HEK293 (cell line): ENCODE data around the gene GPR39.
A peak's percentile ranks its signal among the peaks of the same experiment; 100 is the strongest.

Experiments used
- CTCF ChIA-PET: fragments of 350-600 bp; formaldehyde crosslinking; extraction: SDS; loops from one replicate; lab custom pipeline; 2021; ENCODE audit warnings: antibody characterized with exemption; lab: Yijun Ruan, JAX
- POLR2A ChIA-PET: fragments of 300-600 bp; formaldehyde crosslinking; extraction: SDS; loops from one replicate; lab custom pipeline; 2020; ENCODE audit warnings: antibody characterized with exemption, inconsistent platforms; lab: Yijun Ruan, JAX
- H3K27ac ChIP-seq: fragments of 200-500 bp; sonication (Bioruptor generic); 2 replicates; pipeline ENCODE4 v1.5.1; 2014; ENCODE audit warnings: low read depth, low read length, control low read depth, inconsistent platforms; ENCODE audit errors: extremely low read depth
- H3K36me3 ChIP-seq, 2 experiments: fragments of 200-500 bp in 1 of 2; sonication (Bioruptor generic) in 1 of 2; 1 replicate in 1 of 2; 2 replicates in 1 of 2; pipeline ENCODE4 v1.5.1; 2014 to 2017; ENCODE audit warnings: inconsistent platforms in 2 of 2, low read length in 2 of 2; ENCODE audit not compliant: control insufficient read depth in 2 of 2, insufficient read depth in 1 of 2
- H3K4me1 ChIP-seq: fragments of 200-500 bp; sonication (Bioruptor generic); 2 replicates; pipeline ENCODE4 v1.5.1; 2014; ENCODE audit warnings: mild to moderate bottlenecking, low read length, inconsistent platforms; ENCODE audit not compliant: control insufficient read depth, insufficient read depth
- H3K4me3 ChIP-seq: 2 replicates; pipeline ENCODE4 v1.5.1; 2011; ENCODE audit warnings: low read depth, mild to moderate bottlenecking, control low read depth, low read length, moderate library complexity
- H3K9me3 ChIP-seq: fragments of 200-500 bp; sonication (Bioruptor generic); 2 replicates; pipeline ENCODE4 v1.5.1; 2014; ENCODE audit warnings: low read depth, low read length, inconsistent platforms; ENCODE audit not compliant: control insufficient read depth, insufficient read depth
- BCL11A ChIP-seq: fragments of 450-650 bp; formaldehyde crosslinking; IDR thresholded peaks from 2 replicates; pipeline ENCODE4 v1.5.1; 2016; ENCODE audit warnings: low read depth, missing biosample characterization, missing genetic modification characterization
- FEZF1 ChIP-seq: fragments of 450-650 bp; formaldehyde crosslinking; IDR thresholded peaks from 2 replicates; pipeline ENCODE4 v1.5.1; 2016; ENCODE audit warnings: missing biosample characterization, missing genetic modification characterization
- GLIS1 ChIP-seq: fragments of 450-650 bp; formaldehyde crosslinking; IDR thresholded peaks from 2 replicates; pipeline ENCODE4 v1.5.1; 2016; ENCODE audit warnings: missing biosample characterization, missing genetic modification characterization
- IKZF3 ChIP-seq: fragments of 450-650 bp; IDR thresholded peaks from 2 replicates; pipeline ENCODE4 v1.5.0; 2018; ENCODE audit warnings: missing biosample characterization, mild to moderate bottlenecking, missing genetic modification characterization, moderate library complexity
- KLF1 ChIP-seq: fragments of 450-650 bp; formaldehyde crosslinking; IDR thresholded peaks from 2 replicates; pipeline ENCODE4 v1.5.1; 2016; ENCODE audit warnings: missing biosample characterization, missing genetic modification characterization
- MZF1 ChIP-seq: fragments of 450-650 bp; formaldehyde crosslinking; IDR thresholded peaks from 2 replicates; pipeline ENCODE4 v1.5.1; 2017; ENCODE audit warnings: missing biosample characterization, missing genetic modification characterization, borderline replicate concordance
- PATZ1 ChIP-seq: fragments of 450-650 bp; formaldehyde crosslinking; IDR thresholded peaks from 2 replicates; pipeline ENCODE4 v1.5.1; 2016; ENCODE audit warnings: missing biosample characterization, missing genetic modification characterization
- PRDM6 ChIP-seq: fragments of 450-650 bp; formaldehyde crosslinking; IDR thresholded peaks from 2 replicates; pipeline ENCODE4 v1.5.1; 2017; ENCODE audit warnings: missing biosample characterization, missing genetic modification characterization
- SP3 ChIP-seq: fragments of 450-650 bp; formaldehyde crosslinking; IDR thresholded peaks from 2 replicates; pipeline ENCODE4 v1.5.1; 2016; ENCODE audit warnings: missing biosample characterization, missing genetic modification characterization
- SP7 ChIP-seq: fragments of 450-650 bp; formaldehyde crosslinking; IDR thresholded peaks from 2 replicates; pipeline ENCODE4 v1.5.1; 2016; ENCODE audit warnings: missing biosample characterization, missing genetic modification characterization
- ZBTB17 ChIP-seq: fragments of 450-650 bp; formaldehyde crosslinking; IDR thresholded peaks from 2 replicates; pipeline ENCODE4 v1.5.1; 2016; ENCODE audit warnings: missing biosample characterization, missing genetic modification characterization
- ZBTB20 ChIP-seq: fragments of 450-650 bp; formaldehyde crosslinking; IDR thresholded peaks from 2 replicates; pipeline ENCODE4 v1.5.1; 2016; ENCODE audit warnings: missing biosample characterization, missing genetic modification characterization
- ZBTB48 ChIP-seq: fragments of 450-650 bp; formaldehyde crosslinking; IDR thresholded peaks from 2 replicates; pipeline ENCODE4 v1.5.1; 2016; ENCODE audit warnings: missing biosample characterization, missing genetic modification characterization
- ZBTB7A ChIP-seq: fragments of 450-650 bp; formaldehyde crosslinking; IDR thresholded peaks from 2 replicates; pipeline ENCODE4 v1.5.1; 2016; ENCODE audit warnings: low read depth, missing biosample characterization, missing genetic modification characterization
- ZFHX2 ChIP-seq: fragments of 450-650 bp; formaldehyde crosslinking; conservative IDR thresholded peaks from 2 replicates; pipeline ENCODE4 v1.5.1; 2016; ENCODE audit warnings: missing biosample characterization, missing genetic modification characterization
- ZIC2 ChIP-seq: fragments of 450-650 bp; formaldehyde crosslinking; IDR thresholded peaks from 2 replicates; pipeline ENCODE4 v1.5.1; 2016; ENCODE audit warnings: missing biosample characterization, missing genetic modification characterization
- ZNF221 ChIP-seq: fragments of 450-650 bp; formaldehyde crosslinking; IDR thresholded peaks from 2 replicates; pipeline ENCODE4 v1.5.1; 2017; ENCODE audit warnings: missing biosample characterization, missing genetic modification characterization, borderline replicate concordance
- ZNF302 ChIP-seq: fragments of 450-650 bp; formaldehyde crosslinking; IDR thresholded peaks from 2 replicates; pipeline ENCODE4 v1.5.1; 2016; ENCODE audit warnings: missing biosample characterization, missing genetic modification characterization, low read depth
- ZNF335 ChIP-seq: fragments of 450-650 bp; formaldehyde crosslinking; conservative IDR thresholded peaks from 2 replicates; pipeline ENCODE4 v1.5.1; 2016; ENCODE audit warnings: missing biosample characterization, missing genetic modification characterization
- ZNF366 ChIP-seq: fragments of 450-650 bp; formaldehyde crosslinking; conservative IDR thresholded peaks from 2 replicates; pipeline ENCODE4 v1.5.1; 2016; ENCODE audit warnings: missing biosample characterization, missing genetic modification characterization
- ZNF398 ChIP-seq: fragments of 450-650 bp; formaldehyde crosslinking; IDR thresholded peaks from 2 replicates; pipeline ENCODE4 v1.5.1; 2017; ENCODE audit warnings: missing biosample characterization, missing genetic modification characterization
- ZNF792 ChIP-seq: fragments of 450-650 bp; formaldehyde crosslinking; IDR thresholded peaks from 2 replicates; pipeline ENCODE4 v1.5.1; 2016; ENCODE audit warnings: missing biosample characterization, missing genetic modification characterization
- TF ChIP-seq, protein P1 (sequence below): fragments of 450-650 bp; formaldehyde crosslinking; IDR thresholded peaks from 2 replicates; pipeline ENCODE4 v1.5.1; 2016; ENCODE audit warnings: missing biosample characterization, missing genetic modification characterization

The GPR39 gene

GRCh38 chr2:132671151-132671835, 254.7 kb downstream of the GPR39 start:
- TF ChIP-seq FEZF1 (peak; percentile 62), ZFHX2 (tag by site-specific recombination) (0 out of 2 replicates have a peak, but pooled peaks have one; percentile 38), SP7 (tag by site-specific recombination) (peak; percentile 49; the same call in 1 of the 2 replicates), ZNF398 (tag by site-specific recombination) (peak; percentile 56), PATZ1 (tag by site-specific recombination) (peak; percentile 37; the same call in 1 of the 2 replicates), ZNF335 (peak; percentile 77), ZNF792 (tag by site-specific recombination) (0 out of 2 replicates have a peak, but pooled peaks have one; percentile 4), ZBTB48 (tag by site-specific recombination) (peak; percentile 83; the same call in 1 of the 2 replicates), MZF1 (tag by site-specific recombination) (peak; percentile 15; the same call in 1 of the 2 replicates), ZNF221 (tag by site-specific recombination) (no peak), ZNF302 (tag by site-specific recombination) (no peak), ZIC2 (0 out of 2 replicates have a peak, but pooled peaks have one; percentile 7), PRDM6 (tag by site-specific recombination) (peak; percentile 43), KLF1 (tag by site-specific recombination) (no peak), ZBTB17 (0 out of 2 replicates have a peak, but pooled peaks have one; percentile 29), GLIS1 (tag by site-specific recombination) (peak; percentile 80), IKZF3 (tag by site-specific recombination) (peak; percentile 90), ZBTB20 (tag by site-specific recombination) (peak; percentile 7; the same call in 1 of the 2 replicates), BCL11A (tag by site-specific recombination) (no peak), ZNF366 (peak; percentile 54; the same call in 1 of the 2 replicates), SP3 (tag by site-specific recombination) (peak; percentile 9; the same call in 1 of the 2 replicates), ZBTB7A (no peak)
- TF ChIP-seq, protein P1, sequence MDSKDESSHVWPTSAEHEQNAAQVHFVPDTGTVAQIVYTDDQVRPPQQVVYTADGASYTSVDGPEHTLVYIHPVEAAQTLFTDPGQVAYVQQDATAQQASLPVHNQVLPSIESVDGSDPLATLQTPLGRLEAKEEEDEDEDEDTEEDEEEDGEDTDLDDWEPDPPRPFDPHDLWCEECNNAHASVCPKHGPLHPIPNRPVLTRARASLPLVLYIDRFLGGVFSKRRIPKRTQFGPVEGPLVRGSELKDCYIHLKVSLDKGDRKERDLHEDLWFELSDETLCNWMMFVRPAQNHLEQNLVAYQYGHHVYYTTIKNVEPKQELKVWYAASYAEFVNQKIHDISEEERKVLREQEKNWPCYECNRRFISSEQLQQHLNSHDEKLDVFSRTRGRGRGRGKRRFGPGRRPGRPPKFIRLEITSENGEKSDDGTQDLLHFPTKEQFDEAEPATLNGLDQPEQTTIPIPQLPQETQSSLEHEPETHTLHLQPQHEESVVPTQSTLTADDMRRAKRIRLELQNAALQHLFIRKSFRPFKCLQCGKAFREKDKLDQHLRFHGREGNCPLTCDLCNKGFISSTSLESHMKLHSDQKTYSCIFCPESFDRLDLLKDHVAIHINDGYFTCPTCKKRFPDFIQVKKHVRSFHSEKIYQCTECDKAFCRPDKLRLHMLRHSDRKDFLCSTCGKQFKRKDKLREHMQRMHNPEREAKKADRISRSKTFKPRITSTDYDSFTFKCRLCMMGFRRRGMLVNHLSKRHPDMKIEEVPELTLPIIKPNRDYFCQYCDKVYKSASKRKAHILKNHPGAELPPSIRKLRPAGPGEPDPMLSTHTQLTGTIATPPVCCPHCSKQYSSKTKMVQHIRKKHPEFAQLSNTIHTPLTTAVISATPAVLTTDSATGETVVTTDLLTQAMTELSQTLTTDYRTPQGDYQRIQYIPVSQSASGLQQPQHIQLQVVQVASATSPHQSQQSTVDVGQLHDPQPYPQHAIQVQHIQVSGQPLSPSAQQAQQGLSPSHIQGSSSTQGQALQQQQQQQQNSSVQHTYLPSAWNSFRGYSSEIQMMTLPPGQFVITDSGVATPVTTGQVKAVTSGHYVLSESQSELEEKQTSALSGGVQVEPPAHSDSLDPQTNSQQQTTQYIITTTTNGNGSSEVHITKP (tag by site-specific recombination), result peak; percentile 89
- H3K27ac ChIP-seq, result peak overlapping the region; percentile 84; the same call in 1 of the 2 replicates
- H3K4me3 ChIP-seq, result peak overlapping the region; percentile 88
- POLR2A ChIA-PET, result no interaction called here
- peaks cover 3% of the 10 kb centered on the region; the same call in 1 of the 2 replicates for H3K4me1 ChIP-seq
- H3K9me3 ChIP-seq, result no peaks in the 10 kb centered on the region
- H3K36me3 ChIP-seq, result peaks cover 0 to 12% of the 10 kb centered on the region in 2 experiments; a peak in 1 of 3 replicates
- CTCF ChIA-PET, result interaction anchor here (1.2 kb wide), 1 partner anchor 10 kb away, joined by 4 read pairs; no protein-coding TSS in a partner anchor
